Mucosa of rectum (tissue), 2 donors: ENCODE data around the gene PPIP5K2.

Experiments used
- H3K27ac ChIP-seq, 2 donors: one replicate each; pipeline ENCODE4 v1.7.0; 2013; ENCODE audit warnings: inconsistent platforms in 2 of 2, low read depth in 2 of 2, low read length in 2 of 2
- H3K27me3 ChIP-seq, 2 donors: one replicate each; pipeline ENCODE4 v1.7.0; 2013; ENCODE audit warnings: low read length in 2 of 2; ENCODE audit not compliant: control insufficient read depth in 2 of 2, insufficient read depth in 2 of 2
- H3K36me3 ChIP-seq, 2 donors: one replicate each; pipeline ENCODE4 v1.7.0; 2013; ENCODE audit warnings: low read length in 2 of 2; ENCODE audit not compliant: control insufficient read depth in 2 of 2, insufficient read depth in 2 of 2
- H3K4me1 ChIP-seq, 2 donors: one replicate each; pipeline ENCODE4 v1.7.0; 2013; ENCODE audit warnings: low read length in 2 of 2, mild to moderate bottlenecking in 1 of 2; ENCODE audit not compliant: control insufficient read depth in 2 of 2, insufficient read depth in 2 of 2
- H3K4me3 ChIP-seq, 2 donors: one replicate each; pipeline ENCODE4 v1.7.0; 2013; ENCODE audit warnings: low read length in 2 of 2
- H3K9ac ChIP-seq, 2 donors: one replicate each; pipeline ENCODE4 v1.7.0; 2013; ENCODE audit warnings: low read length in 2 of 2, low read depth in 1 of 2, mild to moderate bottlenecking in 1 of 2
- H3K9me3 ChIP-seq, 2 donors: one replicate each; pipeline ENCODE4 v1.7.0; 2013; ENCODE audit warnings: low read length in 2 of 2; ENCODE audit not compliant: control insufficient read depth in 2 of 2
- donor health status: healthy.
- donor health status: Normal muscosa, but diverticular disease.

The PPIP5K2 gene

DNA sequence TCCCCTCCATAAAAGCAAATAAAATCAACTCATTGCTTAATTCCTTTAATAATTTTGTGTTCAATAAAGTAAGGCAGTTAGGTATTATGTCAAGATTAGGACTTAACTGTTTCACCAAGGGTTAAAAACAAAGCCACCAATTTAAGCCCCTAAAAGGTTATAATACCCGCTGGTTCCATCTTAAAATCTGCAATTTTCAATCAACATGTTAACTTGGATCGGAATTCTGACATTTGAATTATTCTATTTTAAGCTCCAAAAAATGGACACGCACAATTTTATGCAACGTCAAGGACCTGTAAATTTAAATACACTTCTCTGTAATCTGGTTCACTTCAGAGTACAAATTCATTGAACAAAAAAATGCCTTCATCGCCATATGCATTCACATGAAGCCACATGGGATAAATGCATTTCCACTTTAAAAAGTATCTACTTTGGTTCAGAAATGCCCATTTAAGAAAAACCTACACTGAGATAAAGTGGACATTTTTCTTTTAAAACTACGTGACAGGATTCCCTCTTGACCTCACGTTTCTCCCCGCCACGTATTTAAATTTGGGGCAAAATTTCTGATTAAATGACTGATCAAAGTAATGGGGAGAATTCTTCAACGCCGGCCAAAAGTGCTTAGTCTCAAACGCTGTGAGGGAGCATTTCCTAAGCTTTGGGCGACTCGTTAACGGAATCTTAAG, 884 bp upstream of the PPIP5K2 start:
- Histone ChIP-seq H3K27me3 (no peaks in the 10 kb centered on the region), H3K9ac (peak overlapping the region; percentile 91 to 94), H3K27ac (peak overlapping the region; percentile 94 to 98), H3K9me3 (no peaks in the 10 kb centered on the region), H3K4me1 (peaks cover 3 to 11% of the 10 kb centered on the region in 2 donors), H3K36me3 (no peaks in the 10 kb centered on the region), H3K4me3 (peak overlapping the region; percentile 87 to 95)

DNA sequence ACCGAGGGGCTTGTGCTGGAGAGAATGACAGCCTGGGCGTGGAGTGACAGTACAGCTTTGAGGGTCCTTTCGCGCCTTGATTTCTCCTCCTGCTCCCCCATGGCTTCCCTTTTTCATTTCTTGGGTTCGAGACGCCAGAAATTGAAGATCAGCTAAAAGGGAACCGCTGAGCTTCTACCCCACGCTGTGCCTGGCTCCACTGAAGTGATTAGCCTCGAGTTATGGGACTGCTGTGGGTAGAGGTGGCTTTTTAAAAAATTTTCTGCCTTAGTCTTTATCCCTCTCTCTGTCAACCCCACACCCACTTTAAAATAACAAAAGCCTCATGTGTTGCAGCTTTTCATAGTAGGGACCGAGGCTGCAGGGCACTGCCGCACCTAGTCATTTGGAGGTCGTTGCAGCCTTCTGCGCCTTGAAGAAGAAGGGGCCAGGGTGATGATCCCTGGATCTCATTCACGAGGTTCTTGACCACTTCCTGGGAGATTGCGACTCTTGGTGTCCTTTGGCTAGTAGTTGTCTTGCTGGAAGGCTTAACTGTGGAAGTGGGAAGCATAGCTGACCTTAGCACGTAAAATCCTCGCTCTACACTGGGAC, 603 bp downstream of the PPIP5K2 start:
- peak overlapping the region; percentile 94 to 98 for H3K27ac ChIP-seq
- no peaks in the 10 kb centered on the region for H3K9me3 ChIP-seq
- H3K36me3 ChIP-seq, result no peaks in the 10 kb centered on the region
- H3K9ac ChIP-seq, result peak overlapping the region; percentile 91
- H3K27me3 ChIP-seq, result no peaks in the 10 kb centered on the region
- H3K4me3 ChIP-seq, result peak overlapping the region; percentile 87 to 95
- H3K4me1 ChIP-seq, result peaks cover 3 to 16% of the 10 kb centered on the region in 2 donors

DNA sequence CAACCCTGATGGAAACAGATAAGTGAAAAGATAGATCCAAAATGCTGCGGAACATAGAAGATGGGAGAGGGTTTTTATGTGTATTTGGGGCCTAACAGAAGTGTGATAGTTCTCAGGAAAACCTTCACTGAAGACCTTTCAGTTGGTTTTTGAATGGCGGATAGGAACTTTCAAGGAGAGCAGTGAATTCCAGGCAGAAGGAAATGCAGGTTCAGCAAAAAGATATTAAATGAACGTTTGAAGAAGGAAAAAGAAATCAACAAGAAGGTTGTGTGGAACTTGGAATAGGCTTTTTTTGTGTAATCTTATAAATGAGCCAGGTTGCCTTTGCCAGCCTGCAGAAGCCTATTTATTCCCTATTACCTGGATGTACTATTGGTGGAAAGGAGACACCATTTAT, 2.1 kb downstream of the PPIP5K2 start:
- Histone ChIP-seq H3K36me3 (no peaks in the 10 kb centered on the region), H3K9me3 (no peaks in the 10 kb centered on the region), H3K27me3 (no peaks in the 10 kb centered on the region), H3K4me1 (peaks cover 3 to 16% of the 10 kb centered on the region in 2 donors), H3K4me3 (no peak overlapping the region), H3K9ac (no peak overlapping the region), H3K27ac (no peak overlapping the region)

DNA sequence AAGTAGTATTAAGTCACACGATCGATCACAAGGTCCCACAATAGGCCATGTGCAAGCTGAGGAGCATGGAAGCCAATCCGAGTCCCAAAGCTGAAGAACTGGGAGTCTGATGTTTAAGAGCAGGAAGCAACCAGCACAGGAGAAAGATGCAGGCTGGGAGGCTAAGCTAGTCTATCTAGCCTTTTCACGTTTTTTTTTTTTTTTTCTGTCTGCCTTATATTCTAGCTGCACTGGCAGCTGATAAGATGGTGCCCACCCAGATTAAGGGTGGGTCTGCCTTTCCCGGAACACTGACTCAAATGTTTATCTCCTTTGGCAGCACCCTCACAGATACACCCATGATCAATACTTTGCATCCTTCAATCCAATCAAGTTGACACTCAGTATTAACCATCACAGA, 6.5 kb downstream of the PPIP5K2 start:
- H3K27ac ChIP-seq, result no peak overlapping the region
- no peak overlapping the region for H3K4me3 ChIP-seq
- H3K9ac ChIP-seq, result no peak overlapping the region

DNA sequence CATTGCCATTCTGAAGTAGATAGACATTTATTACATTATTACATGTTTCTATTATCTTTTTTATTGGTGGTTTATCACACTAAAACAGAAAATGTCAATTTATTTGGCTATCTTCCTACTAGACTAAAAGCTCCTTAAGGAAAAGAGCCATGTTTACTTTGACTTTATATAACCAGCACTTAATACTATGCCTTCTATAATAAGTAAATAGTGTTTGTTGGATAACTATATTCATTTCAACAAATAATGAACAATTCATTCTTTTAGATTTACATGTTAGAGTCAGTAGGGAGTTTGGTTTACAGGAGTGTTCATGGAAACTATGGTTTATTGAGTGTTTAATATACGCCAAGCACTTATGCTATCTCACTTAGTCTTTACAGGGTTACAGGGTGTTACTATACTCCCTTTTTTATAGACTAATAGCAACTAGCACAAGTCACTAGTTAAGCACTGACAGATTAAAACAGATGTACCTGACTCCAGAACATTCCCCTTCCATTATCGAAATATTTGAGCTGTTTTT, 7.3 kb downstream of the PPIP5K2 start:
- no peak overlapping the region for H3K27ac ChIP-seq
- no peaks in the 10 kb centered on the region for H3K9me3 ChIP-seq
- no peak overlapping the region for H3K9ac ChIP-seq
- no peaks in the 10 kb centered on the region for H3K27me3 ChIP-seq
- H3K36me3 ChIP-seq, result peaks cover 0 to 3% of the 10 kb centered on the region in 2 donors
- H3K4me3 ChIP-seq, result no peak overlapping the region
- H3K4me1 ChIP-seq, result peaks cover 0 to 7% of the 10 kb centered on the region in 2 donors

More for the DNA sequence above, 6.5 kb downstream of the PPIP5K2 start:
- Histone ChIP-seq H3K36me3 (peaks cover 0 to 3% of the 10 kb centered on the region in 2 donors), H3K9me3 (no peaks in the 10 kb centered on the region), H3K4me1 (peaks cover 1 to 7% of the 10 kb centered on the region in 2 donors), H3K27me3 (no peaks in the 10 kb centered on the region)

DNA sequence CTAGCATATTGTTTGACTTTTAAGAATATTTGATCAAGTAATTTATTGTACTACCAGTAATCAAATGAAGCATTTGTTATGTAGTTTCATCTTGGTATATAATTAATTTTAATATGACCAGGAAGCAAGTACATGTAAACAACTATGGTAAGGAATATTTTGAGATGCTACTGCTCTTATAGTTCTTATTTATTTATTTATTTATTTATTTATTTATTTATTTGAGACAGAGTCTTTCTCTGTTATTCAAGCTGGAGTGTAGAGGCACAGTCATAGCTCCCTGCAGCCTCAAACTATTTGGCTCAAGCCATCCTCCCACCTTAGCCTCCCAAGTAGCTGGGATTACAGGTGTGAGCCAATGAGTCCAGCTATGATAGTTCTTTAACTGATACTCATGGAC, 8.1 kb downstream of the PPIP5K2 start:
- Histone ChIP-seq H3K9me3 (no peaks in the 10 kb centered on the region), H3K27me3 (no peaks in the 10 kb centered on the region), H3K9ac (no peak overlapping the region), H3K4me3 (no peak overlapping the region), H3K27ac (no peak overlapping the region), H3K36me3 (peaks cover 0 to 3% of the 10 kb centered on the region in 2 donors), H3K4me1 (peaks cover 0 to 7% of the 10 kb centered on the region in 2 donors)

DNA sequence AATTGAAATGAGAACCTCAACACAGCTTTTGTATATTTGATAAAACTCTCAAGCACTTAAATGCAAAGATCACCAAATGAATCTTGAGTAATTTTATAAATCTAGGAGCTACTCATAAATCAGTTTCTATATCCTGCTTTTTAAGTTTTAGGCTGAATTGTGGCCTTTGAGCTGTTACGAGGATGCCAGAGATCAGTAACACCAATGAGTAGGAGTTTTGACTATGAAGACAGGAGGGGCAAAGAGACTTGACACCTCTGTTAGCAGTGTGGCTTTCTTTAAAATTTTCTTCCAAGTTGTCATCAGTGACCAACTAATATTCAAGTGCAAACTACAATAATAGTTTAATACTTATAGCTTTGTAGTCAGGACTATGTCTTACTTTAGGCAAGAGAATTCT, 12.6 kb downstream of the PPIP5K2 start:
- Histone ChIP-seq H3K36me3 (peaks cover 0 to 6% of the 10 kb centered on the region in 2 donors), H3K9ac (no peak overlapping the region), H3K4me1 (no peaks in the 10 kb centered on the region), H3K27me3 (no peaks in the 10 kb centered on the region), H3K4me3 (no peak overlapping the region), H3K27ac (no peak overlapping the region), H3K9me3 (no peaks in the 10 kb centered on the region)

DNA sequence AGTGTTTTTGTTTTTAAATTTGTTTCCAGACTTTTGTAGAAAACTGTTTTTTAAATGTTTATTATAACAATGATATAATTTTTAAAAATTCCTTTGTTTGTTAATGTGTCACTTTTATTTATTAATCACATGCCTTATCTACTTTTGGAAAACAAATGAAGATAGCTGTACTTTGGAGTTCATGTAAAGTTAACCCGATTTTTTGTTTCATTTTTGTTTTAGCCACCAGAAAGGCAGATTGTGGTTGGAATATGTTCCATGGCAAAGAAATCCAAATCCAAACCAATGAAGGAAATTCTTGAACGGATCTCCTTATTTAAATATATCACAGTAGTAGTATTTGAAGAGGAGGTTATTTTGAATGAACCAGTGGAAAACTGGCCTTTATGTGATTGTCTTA, 13.1 kb downstream of the PPIP5K2 start:
- no peaks in the 10 kb centered on the region for H3K27me3 ChIP-seq
- peaks cover 0 to 6% of the 10 kb centered on the region in 2 donors for H3K36me3 ChIP-seq
- H3K27ac ChIP-seq, result no peak overlapping the region
- no peaks in the 10 kb centered on the region for H3K4me1 ChIP-seq
- no peaks in the 10 kb centered on the region for H3K9me3 ChIP-seq
- no peak overlapping the region for H3K9ac ChIP-seq
- no peak overlapping the region for H3K4me3 ChIP-seq

DNA sequence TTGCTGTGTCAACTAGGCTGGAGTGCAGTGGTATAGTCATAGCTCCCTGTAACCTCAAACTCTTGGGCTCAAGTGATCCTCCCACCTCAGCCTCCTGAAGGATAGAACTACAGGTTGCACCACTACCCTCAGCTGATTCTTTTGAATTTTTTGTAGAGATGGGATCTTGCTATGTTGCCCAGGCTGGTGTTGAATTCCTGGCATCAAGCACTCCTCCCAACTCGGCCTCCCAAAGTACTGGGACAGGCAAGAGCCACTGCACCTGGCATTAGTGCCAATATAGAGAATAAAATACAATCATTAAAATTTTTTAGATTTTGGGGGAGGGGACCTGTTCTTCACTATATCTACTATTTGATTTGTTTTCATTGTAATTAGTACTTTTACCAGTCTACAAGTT, 15.4 kb downstream of the PPIP5K2 start:
- no peaks in the 10 kb centered on the region for H3K9me3 ChIP-seq
- H3K9ac ChIP-seq, result no peak overlapping the region
- H3K4me3 ChIP-seq, result no peak overlapping the region
- no peaks in the 10 kb centered on the region for H3K4me1 ChIP-seq
- no peak overlapping the region for H3K27ac ChIP-seq
- H3K36me3 ChIP-seq, result peaks cover 10 to 14% of the 10 kb centered on the region in 2 donors
- H3K27me3 ChIP-seq, result no peaks in the 10 kb centered on the region

DNA sequence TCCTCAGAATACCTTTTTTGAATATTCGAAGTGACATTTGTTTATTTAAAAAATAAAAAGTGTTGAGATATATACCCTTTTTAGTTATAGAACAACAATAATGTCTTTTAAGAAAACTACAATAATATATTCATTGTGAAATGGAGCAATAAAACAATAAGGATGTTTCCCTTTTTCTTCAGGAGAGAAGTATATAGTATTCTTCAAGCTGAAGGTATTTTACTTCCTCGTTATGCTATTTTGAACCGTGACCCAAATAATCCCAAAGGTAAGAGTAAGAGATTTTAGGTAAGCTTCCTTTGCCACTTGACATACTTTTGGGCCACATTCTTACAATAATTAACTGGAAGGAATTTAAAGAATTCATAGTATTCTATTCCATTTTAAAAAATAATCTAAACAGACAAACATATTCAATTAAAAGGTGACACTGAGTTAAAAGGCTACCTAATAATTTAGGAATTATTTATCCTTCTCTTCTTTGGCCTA, 18.1 kb downstream of the PPIP5K2 start:
- H3K4me3 ChIP-seq, result no peak overlapping the region
- peaks cover 10 to 14% of the 10 kb centered on the region in 2 donors for H3K36me3 ChIP-seq

More for the DNA sequence above, 18.1 kb downstream of the PPIP5K2 start:
- H3K9ac ChIP-seq, result no peak overlapping the region
- no peaks in the 10 kb centered on the region for H3K9me3 ChIP-seq
- no peaks in the 10 kb centered on the region for H3K4me1 ChIP-seq
- no peaks in the 10 kb centered on the region for H3K27me3 ChIP-seq
- H3K27ac ChIP-seq, result no peak overlapping the region
